Adipose tissue (tissue), 3 donors: ENCODE measurements around the gene RIPOR2. TPM values are rescaled to one million over a fixed set of nuclear protein-coding genes. Genes with fewer than 3 reads are reported as not detected.
"Not testable (repeated sequence)": the region's sequence is repeated elsewhere in the genome, so short reads cannot be mapped to it uniquely, and the experiment has no call there.

Experiments used
- H3K27ac ChIP-seq: one replicate; pipeline ENCODE4 v1.5.1; 2013; ENCODE audit warnings: low read depth, low read length
- WGBS, 3 donors: extraction: QIAGEN DNeasy Blood & Tissue Kit; methylation state at CpG; one replicate each; pipeline ENCODE4 v1.1.7; 2013; 5-methylcytosine and 5-hydroxymethylcytosine counted together
- polyA plus RNA-seq, 3 donors: library from polyadenylated mRNA; stranded (reverse); fragments of 200-250 nt; gene quantifications; one replicate each; pipeline ENCODE4 v1.2.3, GENCODE V29; 2013
- donor health status: healthy with polysubstance abuse.
- donor health status: Bipolar disorder and iron deficiency.
- donor health status: healthy.

The RIPOR2 gene
- polyA plus RNA-seq, 3 donors = 1.6 to 12.6 (median 7.5) TPM

- H3K27ac ChIP-seq = no peak overlapping the region
- WGBS, 3 donors = 21 to 75% (median 28%) methylated on average over 1 of the region's 1 CpG
These were observed 23.6 kb upstream of the RIPOR2 start for GRCh38 chr6:24959319-24959718.

- no peak overlapping the region for H3K27ac ChIP-seq
- WGBS, 3 donors = 87 to 90% (median 88%) methylated on average over 3 of the region's 3 CpGs
These were observed 21.4 kb upstream of the RIPOR2 start for GRCh38 chr6:24957199-24957598.

GRCh38 chr6:24953726-24954125 lies 18.0 kb upstream of the RIPOR2 start:
- WGBS, 3 donors = 89 to 98% (median 95%) methylated on average over 3 of the region's 3 CpGs
- no peak overlapping the region for H3K27ac ChIP-seq

DNA sequence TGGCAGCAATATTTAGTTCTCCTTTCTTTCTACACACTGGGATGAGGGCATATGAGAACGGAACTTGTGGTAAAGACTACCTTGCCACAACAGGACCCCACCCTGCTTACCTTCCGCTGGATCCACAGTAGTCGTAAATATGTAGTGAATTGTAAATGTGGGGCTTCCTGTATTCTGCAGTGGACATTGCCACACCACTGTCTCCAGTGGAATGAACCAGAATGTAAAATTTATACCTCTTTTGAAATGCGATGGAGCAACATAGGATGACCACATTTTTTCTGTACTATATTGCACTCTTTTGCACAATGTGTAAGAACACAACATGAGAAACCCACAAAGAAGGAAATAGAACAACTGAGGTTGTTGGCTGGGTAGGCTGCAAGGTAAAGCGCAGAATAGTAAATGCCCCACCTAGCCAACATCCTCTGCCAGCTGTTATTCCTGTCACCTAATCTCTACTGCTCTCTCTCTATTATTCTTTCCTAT lies 16.1 kb upstream of the RIPOR2 start:
- H3K27ac ChIP-seq = no peak overlapping the region
- WGBS, 3 donors = 49 to 80% (median 60%) methylated on average over 5 of the region's 5 CpGs

DNA sequence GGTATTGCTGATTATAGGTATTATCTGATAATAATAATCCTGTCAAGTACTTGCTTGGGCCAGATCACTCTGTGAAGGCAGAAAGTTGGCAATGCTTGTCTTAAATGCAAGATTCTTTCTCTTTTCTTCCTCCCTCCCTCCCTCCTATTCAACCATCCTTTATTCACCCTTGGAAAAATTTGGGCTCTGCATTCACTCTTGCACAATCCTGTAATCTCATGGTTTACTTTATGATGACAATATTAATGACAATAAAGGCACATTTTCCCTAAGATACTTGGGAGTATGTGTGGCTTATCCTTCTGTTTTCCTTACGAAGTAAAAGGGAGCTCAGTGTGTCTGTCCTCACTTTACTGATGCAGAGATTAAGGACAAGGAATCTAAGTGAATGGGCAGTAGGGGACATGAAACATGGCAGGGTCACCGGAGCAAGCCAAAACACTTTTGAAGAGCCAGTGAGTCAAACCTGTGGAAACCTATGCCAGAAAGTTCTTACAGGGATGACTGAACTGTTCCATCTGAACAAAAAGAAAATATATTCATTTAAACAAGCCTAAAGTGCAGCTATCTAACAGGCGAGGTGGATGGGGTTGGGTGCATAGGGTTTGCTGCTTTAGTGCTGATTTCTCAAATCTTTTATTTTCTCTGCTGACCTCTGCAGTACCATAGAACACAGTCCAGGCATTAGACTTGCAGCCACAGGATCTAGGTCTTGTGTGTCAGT lies 14.6 kb upstream of the RIPOR2 start:
- whole genome bisulfite sequencing, 3 donors = 69 to 83% (median 74%) methylated on average over 3 of the region's 3 CpGs
- no peak overlapping the region for H3K27ac ChIP-seq

GRCh38 chr6:24949020-24949569 lies 13.3 kb upstream of the RIPOR2 start:
- 73 to 85% (median 78%) methylated on average over 8 of the region's 8 CpGs for WGBS, 3 donors
- no peak overlapping the region for H3K27ac ChIP-seq

DNA sequence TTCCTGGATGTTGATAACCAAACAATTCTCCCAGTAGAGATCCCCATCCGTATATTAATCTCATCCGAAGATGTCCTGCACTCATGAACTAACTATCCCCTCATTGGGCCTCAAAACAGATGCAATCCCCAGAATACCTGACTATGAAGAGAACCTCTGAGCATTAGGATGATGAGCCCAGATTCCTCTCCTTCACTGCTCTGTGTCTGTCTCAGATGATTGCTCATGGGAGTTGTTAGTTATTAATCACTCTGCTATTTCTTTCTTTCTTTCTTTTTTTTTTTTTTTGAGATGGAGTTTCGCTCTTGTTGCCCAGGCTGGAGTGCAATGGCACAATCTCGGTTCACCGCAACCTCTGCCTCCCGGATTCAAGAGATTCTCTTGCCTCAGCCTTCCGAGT lies 12.5 kb upstream of the RIPOR2 start:
- WGBS, 3 donors = 86 to 92% (median 88%) methylated on average over 7 of the region's 7 CpGs

DNA sequence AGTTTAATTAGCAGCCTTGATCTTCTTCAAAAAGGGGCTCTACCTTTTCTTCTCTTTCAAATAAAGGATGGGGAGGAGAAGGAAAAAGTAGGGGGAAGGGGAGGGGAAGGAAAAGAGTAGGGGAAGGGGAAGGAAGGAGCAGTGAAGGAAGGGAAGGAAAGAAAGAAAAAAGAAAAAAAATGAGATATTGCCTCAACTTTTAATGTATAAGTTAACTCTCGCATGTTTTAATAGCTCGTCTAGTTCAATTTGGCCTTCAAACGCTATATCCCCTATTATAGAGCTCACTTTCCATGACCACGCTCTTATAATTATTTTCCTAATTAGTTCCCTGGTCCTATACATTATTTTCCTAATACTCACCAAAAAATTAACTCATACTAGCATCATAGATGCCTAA lies 11.9 kb upstream of the RIPOR2 start:
- 94 to 100% (median 97%) methylated on average over 4 of the region's 4 CpGs for WGBS, 3 donors
- H3K27ac ChIP-seq = no peak overlapping the region

More for the DNA sequence above, 12.5 kb upstream of the RIPOR2 start:
- not testable (repeated sequence) for H3K27ac ChIP-seq

DNA sequence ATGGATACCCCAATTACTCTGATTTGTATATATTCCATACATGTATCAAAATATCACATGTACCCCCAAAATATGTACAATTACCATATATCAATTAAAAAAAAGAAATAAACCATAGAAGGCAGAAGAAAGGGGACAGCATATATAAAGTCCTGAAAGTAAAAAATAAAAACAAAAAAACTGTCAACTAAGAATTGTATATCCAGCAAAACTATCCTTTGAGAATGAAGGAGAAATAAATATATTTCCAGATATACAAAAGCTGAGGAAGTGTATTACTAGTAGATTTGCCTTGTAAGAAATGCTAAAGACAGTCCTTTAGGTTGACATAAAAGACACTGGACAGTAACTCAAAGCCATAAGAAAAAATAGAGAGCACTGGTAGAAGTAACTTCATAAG lies 9.3 kb upstream of the RIPOR2 start:
- H3K27ac ChIP-seq = no peak overlapping the region

GRCh38 chr6:24943774-24944173 lies 8.0 kb upstream of the RIPOR2 start:
- H3K27ac ChIP-seq = no peak overlapping the region
- 62 to 96% (median 94%) methylated on average over 2 of the region's 2 CpGs for WGBS, 3 donors

DNA sequence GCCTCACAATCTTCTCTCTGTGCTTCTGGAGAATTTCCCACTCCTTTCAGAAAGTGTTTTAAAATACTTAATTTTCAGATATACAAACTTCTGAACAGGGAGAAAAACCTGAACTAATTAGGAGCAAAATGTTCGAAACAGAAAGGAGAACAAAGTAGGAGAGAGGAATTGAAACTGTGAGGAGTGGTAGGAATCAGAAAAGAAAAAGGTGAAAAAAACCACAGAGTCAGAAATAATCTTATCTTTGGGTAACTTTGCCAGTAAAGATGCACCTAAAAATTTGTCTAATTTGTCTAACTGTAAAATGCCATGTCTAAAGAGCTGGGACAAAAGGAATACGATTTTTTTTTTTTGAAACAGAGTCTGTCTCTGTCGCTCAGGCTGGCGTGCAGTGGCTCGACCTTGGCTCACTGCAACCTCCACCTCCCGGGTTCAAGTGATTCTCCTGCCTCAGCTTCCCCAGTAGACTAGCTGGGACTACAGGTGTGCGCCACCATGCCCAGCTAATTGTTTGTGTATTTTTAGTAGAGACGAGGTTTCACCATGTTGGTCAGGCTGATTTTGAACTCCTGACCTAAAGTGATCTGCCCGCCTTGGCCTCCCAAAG lies 4.7 kb upstream of the RIPOR2 start:
- 79 to 88% (median 81%) methylated on average over 9 of the region's 9 CpGs for WGBS, 3 donors
- no peak overlapping the region for H3K27ac ChIP-seq

GRCh38 chr6:24936641-24937317 lies 1.0 kb upstream of the RIPOR2 start:
- WGBS, 3 donors = 73 to 88% (median 85%) methylated on average over 5 of the region's 5 CpGs
- H3K27ac ChIP-seq = no peak overlapping the region

DNA sequence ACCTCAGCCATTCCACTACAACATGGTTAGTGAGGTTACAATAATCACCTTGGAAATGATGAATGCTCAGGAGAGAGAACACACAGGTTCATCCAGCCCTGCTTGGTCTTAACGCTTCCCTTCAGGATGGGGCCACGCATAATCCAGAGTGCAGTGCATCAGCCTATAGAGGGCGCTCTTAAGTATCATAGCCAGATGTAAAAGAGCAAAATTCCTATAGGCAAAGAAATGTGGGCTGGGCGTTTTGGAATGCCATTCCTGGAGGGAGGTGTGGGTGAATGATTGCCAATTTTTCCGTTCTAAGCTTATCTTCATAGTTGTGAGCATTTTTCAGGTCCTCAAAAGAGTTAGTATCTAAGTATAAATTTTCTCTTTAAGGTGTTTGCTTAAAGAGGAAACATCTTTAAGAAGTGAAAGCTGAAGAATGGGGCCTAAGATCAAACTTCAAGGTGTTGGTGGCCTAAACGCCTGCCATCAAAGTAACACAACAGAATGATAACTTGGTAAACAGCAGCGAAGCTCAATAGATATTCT lies 1.8 kb downstream of the RIPOR2 start:
- 51 to 84% (median 78%) methylated on average over 7 of the region's 7 CpGs for WGBS, 3 donors
- no peak overlapping the region for H3K27ac ChIP-seq

GRCh38 chr6:24933266-24933665 lies 2.5 kb downstream of the RIPOR2 start:
- 43 to 79% (median 66%) methylated on average over 3 of the region's 3 CpGs for WGBS, 3 donors
- H3K27ac ChIP-seq = no peak overlapping the region

DNA sequence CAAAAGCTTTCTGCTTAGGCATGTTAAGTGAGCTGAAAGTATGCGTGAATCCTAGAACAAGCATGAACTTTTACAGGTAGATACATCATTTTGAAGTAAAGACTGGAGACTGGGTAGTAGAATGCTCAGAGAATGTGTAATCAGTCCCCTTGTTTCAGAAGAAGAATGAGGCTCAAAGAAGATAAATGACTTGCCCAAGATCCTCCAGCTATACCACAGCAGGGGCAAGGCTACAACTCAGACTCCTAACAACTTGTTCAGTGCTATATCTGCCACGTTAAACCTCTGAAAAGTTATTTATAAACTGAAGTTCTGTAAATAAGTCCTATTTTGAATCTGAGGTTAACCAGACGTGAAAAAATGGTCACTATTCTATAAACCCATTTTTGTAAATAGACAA lies 2.9 kb downstream of the RIPOR2 start:
- H3K27ac ChIP-seq = no peak overlapping the region
- 79 to 90% (median 83%) methylated on average over 3 of the region's 3 CpGs for WGBS, 3 donors

- no peak overlapping the region for H3K27ac ChIP-seq
- WGBS, 3 donors = 54 to 73% (median 62%) methylated on average over 7 of the region's 7 CpGs
These were observed 3.8 kb downstream of the RIPOR2 start for GRCh38 chr6:24931718-24932691.

- no peak overlapping the region for H3K27ac ChIP-seq
These were observed 4.5 kb downstream of the RIPOR2 start for GRCh38 chr6:24931296-24931695.

GRCh38 chr6:24930431-24930871 lies 5.3 kb downstream of the RIPOR2 start:
- no peak overlapping the region for H3K27ac ChIP-seq
- 17 to 36% (median 33%) methylated on average over 2 of the region's 2 CpGs for WGBS, 3 donors
